Neural crest cell (in vitro differentiated cells): ENCODE measurements around the gene RPS6KA4. TPM values are rescaled to one million over a fixed set of nuclear protein-coding genes. Genes with fewer than 3 reads are reported as not detected.

ENCODE experiments used
- DNase-seq: peaks from one replicate; pipeline ENCODE4 v3.0.0; 2021; ENCODE audit warnings: low read depth, mixed read lengths, low spot score
- H3K27ac Mint-ChIP-seq: one replicate; pipeline ENCODE4 v1.8.0; 2021; ENCODE audit warnings: mild to moderate bottlenecking, mixed read lengths; ENCODE audit not compliant: unreplicated experiment
- H3K27me3 Mint-ChIP-seq: 2 replicates; pipeline ENCODE4 v1.8.0; 2021; ENCODE audit warnings: low read depth, mild to moderate bottlenecking, mixed read lengths
- H3K36me3 Mint-ChIP-seq: 2 replicates; pipeline ENCODE4 v1.8.0; 2021; ENCODE audit warnings: low read depth, mild to moderate bottlenecking, mixed read lengths
- H3K4me1 Mint-ChIP-seq: 2 replicates; pipeline ENCODE4 v1.8.0; 2021; ENCODE audit warnings: mixed read lengths
- H3K4me3 Mint-ChIP-seq: one replicate; pipeline ENCODE4 v1.8.0; 2021; ENCODE audit warnings: mild to moderate bottlenecking, mixed read lengths
- H3K9me3 Mint-ChIP-seq: 2 replicates; pipeline ENCODE4 v1.8.0; 2021; ENCODE audit warnings: mixed read lengths
- total RNA-seq: library from RNA; stranded (reverse); gene quantifications from 2 replicates; pipeline ENCODE4 v1.2.1, GENCODE V29; 2021
- TF ChIP-seq, protein P1 (sequence below): fragments of 200-600 bp; sonication (generic); conservative IDR thresholded peaks from 2 replicates; pipeline ENCODE4 v1.5.0; 2021; ENCODE audit warnings: antibody characterized with exemption, mild to moderate bottlenecking

The RPS6KA4 gene
- total RNA-seq, 1 donor from 2014 or later, result 17.6 TPM

- H3K4me1 Mint-ChIP-seq, result peaks cover 11% of the 10 kb centered on the region
- H3K27ac Mint-ChIP-seq, result no peak within 1 kb of the TSS
- no peaks in the 10 kb centered on the region for H3K36me3 Mint-ChIP-seq
- DNase-seq, result no peak
- no peaks in the 10 kb centered on the region for H3K9me3 Mint-ChIP-seq
- H3K27me3 Mint-ChIP-seq, result peaks cover 6% of the 10 kb centered on the region
- no peak within 1 kb of the TSS for H3K4me3 Mint-ChIP-seq
- TF ChIP-seq, protein P1, sequence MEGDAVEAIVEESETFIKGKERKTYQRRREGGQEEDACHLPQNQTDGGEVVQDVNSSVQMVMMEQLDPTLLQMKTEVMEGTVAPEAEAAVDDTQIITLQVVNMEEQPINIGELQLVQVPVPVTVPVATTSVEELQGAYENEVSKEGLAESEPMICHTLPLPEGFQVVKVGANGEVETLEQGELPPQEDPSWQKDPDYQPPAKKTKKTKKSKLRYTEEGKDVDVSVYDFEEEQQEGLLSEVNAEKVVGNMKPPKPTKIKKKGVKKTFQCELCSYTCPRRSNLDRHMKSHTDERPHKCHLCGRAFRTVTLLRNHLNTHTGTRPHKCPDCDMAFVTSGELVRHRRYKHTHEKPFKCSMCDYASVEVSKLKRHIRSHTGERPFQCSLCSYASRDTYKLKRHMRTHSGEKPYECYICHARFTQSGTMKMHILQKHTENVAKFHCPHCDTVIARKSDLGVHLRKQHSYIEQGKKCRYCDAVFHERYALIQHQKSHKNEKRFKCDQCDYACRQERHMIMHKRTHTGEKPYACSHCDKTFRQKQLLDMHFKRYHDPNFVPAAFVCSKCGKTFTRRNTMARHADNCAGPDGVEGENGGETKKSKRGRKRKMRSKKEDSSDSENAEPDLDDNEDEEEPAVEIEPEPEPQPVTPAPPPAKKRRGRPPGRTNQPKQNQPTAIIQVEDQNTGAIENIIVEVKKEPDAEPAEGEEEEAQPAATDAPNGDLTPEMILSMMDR, result no peak
Measured at GRCh38 chr11:64339754-64340408, 19.1 kb upstream of the RPS6KA4 start, which contains the start of gene CCDC88B. TSS of gene CCDC88B (plus strand) at chr11:64340204. CDS start at chr11:64340267, 63 bp downstream.

- peaks cover 6% of the 10 kb centered on the region for H3K27me3 Mint-ChIP-seq
- DNase-seq, result peak; percentile 62
- H3K4me3 Mint-ChIP-seq, result no peak overlapping the region
- no peaks in the 10 kb centered on the region for H3K9me3 Mint-ChIP-seq
- peaks cover 11% of the 10 kb centered on the region for H3K4me1 Mint-ChIP-seq
- no peak overlapping the region for H3K27ac Mint-ChIP-seq
- H3K36me3 Mint-ChIP-seq, result no peaks in the 10 kb centered on the region
- TF ChIP-seq, protein P1, result no peak
Measured at GRCh38 chr11:64340671-64341335, 18.2 kb upstream of the RPS6KA4 start.

DNA sequence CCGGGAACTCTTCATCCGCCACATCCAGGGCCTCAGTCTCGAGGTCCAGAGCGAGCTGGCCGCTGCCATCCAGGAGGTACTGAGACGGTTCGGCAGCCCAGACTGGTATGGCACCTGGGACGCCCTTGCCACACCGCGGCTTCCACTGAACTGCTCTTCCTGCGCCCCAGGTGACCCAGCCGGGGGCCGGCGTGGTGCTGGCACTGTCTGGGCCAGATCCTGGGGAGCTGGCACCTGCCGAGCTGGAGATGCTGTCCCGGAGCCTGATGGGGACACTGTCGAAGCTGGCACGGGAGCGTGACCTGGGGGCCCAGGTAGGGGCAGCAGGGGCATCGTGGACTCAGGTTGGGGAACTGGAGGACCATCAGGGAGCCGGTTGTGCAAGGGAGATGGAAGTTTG lies 17.5 kb upstream of the RPS6KA4 start:
- peaks cover 11% of the 10 kb centered on the region for H3K4me1 Mint-ChIP-seq
- H3K27me3 Mint-ChIP-seq, result peaks cover 6% of the 10 kb centered on the region
- no peak overlapping the region for H3K27ac Mint-ChIP-seq
- no peak for DNase-seq
- TF ChIP-seq, protein P1, result no peak
- no peaks in the 10 kb centered on the region for H3K36me3 Mint-ChIP-seq
- H3K9me3 Mint-ChIP-seq, result no peaks in the 10 kb centered on the region
- H3K4me3 Mint-ChIP-seq, result no peak overlapping the region

GRCh38 chr11:64341851-64342791 lies 16.8 kb upstream of the RPS6KA4 start:
- H3K4me3 Mint-ChIP-seq, result no peak overlapping the region
- no peaks in the 10 kb centered on the region for H3K36me3 Mint-ChIP-seq
- H3K27ac Mint-ChIP-seq, result no peak overlapping the region
- H3K9me3 Mint-ChIP-seq, result no peaks in the 10 kb centered on the region
- TF ChIP-seq, protein P1, result peak; percentile 57
- peaks cover 6% of the 10 kb centered on the region for H3K27me3 Mint-ChIP-seq
- peak; percentile 76 for DNase-seq
- peaks cover 11% of the 10 kb centered on the region for H3K4me1 Mint-ChIP-seq
